ENCODE measurements around the gene ERN1.

The ERN1 gene

GRCh38 chr17:64083093-64083492, 46.9 kb downstream of the ERN1 start:
- DNase-seq, result no peak

GRCh38 chr17:64081802-64082799, 47.8 kb downstream of the ERN1 start:
- peak; percentile 68 for DNase-seq

- no peak for DNase-seq
These were observed 49.7 kb downstream of the ERN1 start for GRCh38 chr17:64080174-64080618.

GRCh38 chr17:64077379-64077778, 52.6 kb downstream of the ERN1 start:
- DNase-seq, result no peak

- DNase-seq, result no peak
These were observed 54.0 kb downstream of the ERN1 start for GRCh38 chr17:64075913-64076312.

GRCh38 chr17:64074704-64075426, 55.1 kb downstream of the ERN1 start:
- DNase-seq, result no peak

GRCh38 chr17:64073771-64074703, 55.9 kb downstream of the ERN1 start:
- peak; percentile 30 for DNase-seq

GRCh38 chr17:64071111-64071510, 58.8 kb downstream of the ERN1 start:
- no peak for DNase-seq

GRCh38 chr17:64070213-64070612, 59.7 kb downstream of the ERN1 start:
- no peak for DNase-seq

GRCh38 chr17:64069143-64069542, 60.8 kb downstream of the ERN1 start:
- DNase-seq, result no peak

- no peak for DNase-seq
These were observed 62.3 kb downstream of the ERN1 start for GRCh38 chr17:64067657-64068056.

- DNase-seq, result no peak
These were observed 63.2 kb downstream of the ERN1 start for GRCh38 chr17:64066716-64067115.

GRCh38 chr17:64065161-64065560, 64.8 kb downstream of the ERN1 start:
- DNase-seq, result no peak

GRCh38 chr17:64064331-64064730, 65.6 kb downstream of the ERN1 start:
- DNase-seq, result no peak

- peak; percentile 25 for DNase-seq
These were observed 66.1 kb downstream of the ERN1 start for GRCh38 chr17:64063766-64064224.

GRCh38 chr17:64063088-64063487, 66.9 kb downstream of the ERN1 start:
- DNase-seq, result no peak

- DNase-seq, result no peak
These were observed 68.6 kb downstream of the ERN1 start for GRCh38 chr17:64061178-64061898.

- no peak for DNase-seq
These were observed 69.6 kb downstream of the ERN1 start for GRCh38 chr17:64060331-64060730.

GRCh38 chr17:64059756-64060155, 70.2 kb downstream of the ERN1 start:
- no peak for DNase-seq

GRCh38 chr17:64058621-64059020, 71.3 kb downstream of the ERN1 start:
- no peak for DNase-seq

GRCh38 chr17:64057701-64058263, 72.2 kb downstream of the ERN1 start:
- no peak for DNase-seq

All from NCI-H1092 treated with DMSO at 0.1 percent for 48 hours (cell line).